Endothelial cell of umbilical vein (primary cell): ENCODE data around the gene MSL2.

Experiments used
- CTCF ChIP-seq, 2 donors: IDR thresholded peaks; 1 replicate in 1 of 2; 2 replicates in 1 of 2; pipeline ENCODE4 v1.5.1; 2011; ENCODE audit warnings: low read length in 2 of 2, mild to moderate bottlenecking in 2 of 2, moderate library complexity in 2 of 2, control low read depth in 1 of 2, inconsistent platforms in 1 of 2, low read depth in 1 of 2; ENCODE audit not compliant: insufficient read depth in 1 of 2; ENCODE audit errors: extremely low read depth in 1 of 2
- FOS ChIP-seq: IDR thresholded peaks from 2 replicates; pipeline ENCODE4 v1.6.1; 2011; ENCODE audit warnings: mild to moderate bottlenecking, low read length, moderate library complexity, borderline replicate concordance; ENCODE audit not compliant: insufficient read depth

- TF ChIP-seq FOS, result no peak
- TF ChIP-seq CTCF (IDR thresholded peaks at IDR 0.05; ENCODE audit: extremely low read depth in 1 of 2, insufficient read depth in 1 of 2, low read depth in 1 of 2, low read length in 2 of 2), result no peak
Observed at GRCh38 chr3:136141891-136142290, 54.2 kb downstream of the MSL2 start.
